IPS-15b (cell line): ENCODE measurements around the gene MXD1.

ENCODE experiments used
- H3K27me3 ChIP-seq: one replicate; pipeline ENCODE4 v1.6.1; 2013; ENCODE audit warnings: low read length; ENCODE audit not compliant: control insufficient read depth, insufficient read depth
- H3K36me3 ChIP-seq: one replicate; pipeline ENCODE4 v1.6.1; 2013; ENCODE audit warnings: low read length; ENCODE audit not compliant: control insufficient read depth, insufficient read depth
- H3K4me1 ChIP-seq: one replicate; pipeline ENCODE4 v1.6.1; 2013; ENCODE audit warnings: mild to moderate bottlenecking, low read length; ENCODE audit not compliant: control insufficient read depth, insufficient read depth
- H3K4me3 ChIP-seq: one replicate; pipeline ENCODE4 v1.5.1; 2013; ENCODE audit warnings: low read depth, low read length
- H3K9ac ChIP-seq: one replicate; pipeline ENCODE4 v1.6.1; 2013; ENCODE audit warnings: low read depth, mild to moderate bottlenecking, low read length
- H3K9me3 ChIP-seq: one replicate; pipeline ENCODE4 v1.6.1; 2013; ENCODE audit warnings: mild to moderate bottlenecking, low read length; ENCODE audit not compliant: control insufficient read depth, insufficient read depth

The MXD1 gene

GRCh38 chr2:69935011-69935410 is 20.1 kb downstream of the MXD1 start:
- Histone ChIP-seq H3K4me1 (peaks cover under 1% of the 10 kb centered on the region), H3K9me3 (no peaks in the 10 kb centered on the region), H3K9ac (no peak overlapping the region), H3K4me3 (no peak overlapping the region), H3K27me3 (no peaks in the 10 kb centered on the region), H3K36me3 (peaks cover 7% of the 10 kb centered on the region)

DNA sequence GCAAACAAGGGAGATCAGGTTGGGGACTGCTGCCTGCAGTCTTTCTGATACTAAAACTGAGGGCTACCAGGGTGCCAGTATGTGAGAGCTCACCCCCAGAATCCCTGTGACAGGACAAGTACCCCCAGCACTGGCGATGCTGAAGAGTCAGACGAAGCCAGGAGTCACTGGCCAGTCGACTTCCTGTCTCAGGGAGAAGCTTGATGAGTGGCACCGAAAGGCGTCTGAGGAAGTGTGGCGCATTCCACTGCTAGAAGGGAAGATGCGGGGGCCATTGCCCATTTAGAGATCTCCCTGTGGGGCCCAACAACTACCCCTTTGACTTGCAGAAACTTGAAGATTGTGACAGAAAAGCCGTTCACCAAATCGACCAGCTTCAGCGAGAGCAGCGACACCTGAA is 22.0 kb downstream of the MXD1 start:
- Histone ChIP-seq H3K4me1 (peaks cover 2% of the 10 kb centered on the region), H3K9ac (no peak overlapping the region), H3K27me3 (no peaks in the 10 kb centered on the region), H3K9me3 (no peaks in the 10 kb centered on the region), H3K36me3 (peaks cover 7% of the 10 kb centered on the region), H3K4me3 (no peak overlapping the region)

DNA sequence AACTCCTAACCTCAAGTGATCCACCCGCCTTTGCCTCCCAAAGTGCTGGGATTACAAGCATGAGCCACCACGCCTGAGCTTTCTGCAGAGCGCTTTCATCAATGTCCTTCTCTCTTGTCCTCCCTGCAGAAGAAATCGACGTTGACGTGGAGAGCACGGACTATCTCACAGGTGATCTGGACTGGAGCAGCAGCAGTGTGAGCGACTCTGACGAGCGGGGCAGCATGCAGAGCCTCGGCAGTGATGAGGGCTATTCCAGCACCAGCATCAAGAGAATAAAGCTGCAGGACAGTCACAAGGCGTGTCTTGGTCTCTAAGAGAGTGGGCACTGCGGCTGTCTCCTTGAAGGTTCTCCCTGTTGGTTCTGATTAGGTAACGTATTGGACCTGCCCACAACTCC is 23.1 kb downstream of the MXD1 start:
- Histone ChIP-seq H3K4me3 (no peak overlapping the region), H3K36me3 (peaks cover 7% of the 10 kb centered on the region), H3K9me3 (no peaks in the 10 kb centered on the region), H3K9ac (no peak overlapping the region), H3K27me3 (no peaks in the 10 kb centered on the region), H3K4me1 (peaks cover 2% of the 10 kb centered on the region)

DNA sequence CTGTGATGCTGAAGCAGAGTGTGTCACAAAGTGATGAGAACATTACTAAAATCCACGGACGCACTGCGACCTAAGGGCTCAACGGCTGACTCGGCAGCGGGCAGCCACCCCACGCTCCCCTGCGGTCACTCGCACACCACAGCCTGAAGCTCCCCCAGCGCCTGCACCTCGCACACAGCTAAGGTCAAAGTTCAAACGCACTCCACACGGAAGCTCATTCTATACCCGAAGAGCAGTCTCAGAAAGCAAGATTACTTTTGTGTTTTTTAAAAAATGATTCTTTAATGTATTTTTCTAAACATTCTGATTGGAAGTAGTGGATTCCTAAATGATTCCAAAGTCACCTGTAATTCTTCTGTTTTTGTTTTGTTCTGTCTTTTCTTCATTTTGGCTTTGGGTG is 24.8 kb downstream of the MXD1 start:
- no peak overlapping the region for H3K9ac ChIP-seq
- H3K36me3 ChIP-seq, result peaks cover 7% of the 10 kb centered on the region
- H3K27me3 ChIP-seq, result no peaks in the 10 kb centered on the region
- H3K4me1 ChIP-seq, result peaks cover 2% of the 10 kb centered on the region
- no peaks in the 10 kb centered on the region for H3K9me3 ChIP-seq
- no peak overlapping the region for H3K4me3 ChIP-seq

DNA sequence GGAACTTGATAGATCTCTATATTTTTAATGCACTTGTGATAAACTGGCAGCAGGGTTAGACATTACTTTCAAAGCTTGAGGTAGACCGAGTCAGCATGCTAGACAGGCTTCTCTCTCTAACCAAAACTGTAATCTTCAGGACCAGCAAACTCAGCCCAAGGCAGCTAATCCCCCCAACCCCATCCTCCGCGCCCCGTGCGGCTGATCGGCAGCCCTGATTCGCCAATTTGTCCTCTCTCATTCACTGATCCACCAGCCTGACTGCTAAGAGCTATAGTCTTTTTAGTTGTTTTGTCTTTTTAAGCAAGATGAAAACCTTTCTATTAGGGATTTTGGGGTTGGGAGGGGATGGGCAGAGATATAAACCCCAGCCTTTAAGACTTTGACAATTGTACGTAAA is 25.8 kb downstream of the MXD1 start:
- H3K9me3 ChIP-seq, result no peaks in the 10 kb centered on the region
- no peaks in the 10 kb centered on the region for H3K27me3 ChIP-seq
- peaks cover 7% of the 10 kb centered on the region for H3K36me3 ChIP-seq
- H3K9ac ChIP-seq, result no peak overlapping the region
- peaks cover 2% of the 10 kb centered on the region for H3K4me1 ChIP-seq
- no peak overlapping the region for H3K4me3 ChIP-seq

GRCh38 chr2:69943000-69943842 is 28.3 kb downstream of the MXD1 start:
- peaks cover 4% of the 10 kb centered on the region for H3K36me3 ChIP-seq
- H3K9ac ChIP-seq, result no peak overlapping the region
- peaks cover 2% of the 10 kb centered on the region for H3K4me1 ChIP-seq
- no peaks in the 10 kb centered on the region for H3K9me3 ChIP-seq
- no peak overlapping the region for H3K4me3 ChIP-seq
- H3K27me3 ChIP-seq, result no peaks in the 10 kb centered on the region

GRCh38 chr2:69943843-69944525 is 29.1 kb downstream of the MXD1 start:
- Histone ChIP-seq H3K27me3 (no peaks in the 10 kb centered on the region), H3K4me1 (peaks cover 2% of the 10 kb centered on the region), H3K4me3 (no peak overlapping the region), H3K9me3 (no peaks in the 10 kb centered on the region), H3K36me3 (no peaks in the 10 kb centered on the region), H3K9ac (no peak overlapping the region)

DNA sequence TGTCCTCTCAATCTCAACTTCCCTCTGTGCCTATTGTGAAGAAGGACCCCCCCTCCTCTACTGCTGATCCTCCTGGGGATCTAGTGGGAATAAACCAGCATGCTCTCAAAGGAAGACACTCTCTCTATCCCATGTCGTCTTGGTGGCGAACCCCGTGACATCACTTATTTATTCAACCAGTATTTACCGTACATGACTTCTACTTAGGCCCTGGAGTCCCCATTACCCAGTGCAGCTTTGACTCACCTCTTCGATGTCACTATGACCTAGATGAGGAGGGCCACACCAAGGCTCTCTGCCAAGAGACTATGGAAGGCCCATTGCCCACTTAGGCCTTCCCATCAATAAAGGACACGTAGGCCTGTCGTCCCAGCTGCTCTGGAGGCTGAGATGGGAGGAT is 29.8 kb downstream of the MXD1 start:
- no peak overlapping the region for H3K4me3 ChIP-seq
- H3K9ac ChIP-seq, result no peak overlapping the region
- H3K4me1 ChIP-seq, result peaks cover 2% of the 10 kb centered on the region
- H3K27me3 ChIP-seq, result no peaks in the 10 kb centered on the region
- H3K9me3 ChIP-seq, result no peaks in the 10 kb centered on the region
- H3K36me3 ChIP-seq, result no peaks in the 10 kb centered on the region

GRCh38 chr2:69945441-69945840 is 30.5 kb downstream of the MXD1 start:
- Histone ChIP-seq H3K27me3 (no peaks in the 10 kb centered on the region), H3K9me3 (no peaks in the 10 kb centered on the region), H3K4me3 (no peak overlapping the region), H3K36me3 (no peaks in the 10 kb centered on the region), H3K9ac (no peak overlapping the region), H3K4me1 (no peaks in the 10 kb centered on the region)

DNA sequence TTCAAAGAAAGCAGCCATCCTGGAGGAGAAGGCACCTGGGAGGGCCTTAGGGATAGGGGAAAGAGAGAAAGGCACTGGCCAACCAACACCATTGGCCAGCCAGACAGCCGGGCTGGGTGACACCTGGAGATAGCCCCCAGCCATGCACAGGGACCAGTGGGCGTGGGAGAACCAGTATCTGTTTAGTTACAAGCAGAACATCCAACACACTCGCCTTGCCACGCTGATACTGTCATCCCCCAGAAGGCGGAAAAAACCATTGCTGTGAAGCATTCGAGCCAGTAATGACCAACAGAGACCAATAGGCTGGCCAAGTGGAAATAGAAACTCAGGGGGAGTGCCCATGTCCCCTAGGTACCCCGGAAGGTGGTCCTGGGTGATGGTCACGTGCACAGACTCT is 31.0 kb downstream of the MXD1 start:
- Histone ChIP-seq H3K4me3 (no peak overlapping the region), H3K4me1 (no peaks in the 10 kb centered on the region), H3K36me3 (no peaks in the 10 kb centered on the region), H3K9me3 (no peaks in the 10 kb centered on the region), H3K9ac (no peak overlapping the region), H3K27me3 (no peaks in the 10 kb centered on the region)

DNA sequence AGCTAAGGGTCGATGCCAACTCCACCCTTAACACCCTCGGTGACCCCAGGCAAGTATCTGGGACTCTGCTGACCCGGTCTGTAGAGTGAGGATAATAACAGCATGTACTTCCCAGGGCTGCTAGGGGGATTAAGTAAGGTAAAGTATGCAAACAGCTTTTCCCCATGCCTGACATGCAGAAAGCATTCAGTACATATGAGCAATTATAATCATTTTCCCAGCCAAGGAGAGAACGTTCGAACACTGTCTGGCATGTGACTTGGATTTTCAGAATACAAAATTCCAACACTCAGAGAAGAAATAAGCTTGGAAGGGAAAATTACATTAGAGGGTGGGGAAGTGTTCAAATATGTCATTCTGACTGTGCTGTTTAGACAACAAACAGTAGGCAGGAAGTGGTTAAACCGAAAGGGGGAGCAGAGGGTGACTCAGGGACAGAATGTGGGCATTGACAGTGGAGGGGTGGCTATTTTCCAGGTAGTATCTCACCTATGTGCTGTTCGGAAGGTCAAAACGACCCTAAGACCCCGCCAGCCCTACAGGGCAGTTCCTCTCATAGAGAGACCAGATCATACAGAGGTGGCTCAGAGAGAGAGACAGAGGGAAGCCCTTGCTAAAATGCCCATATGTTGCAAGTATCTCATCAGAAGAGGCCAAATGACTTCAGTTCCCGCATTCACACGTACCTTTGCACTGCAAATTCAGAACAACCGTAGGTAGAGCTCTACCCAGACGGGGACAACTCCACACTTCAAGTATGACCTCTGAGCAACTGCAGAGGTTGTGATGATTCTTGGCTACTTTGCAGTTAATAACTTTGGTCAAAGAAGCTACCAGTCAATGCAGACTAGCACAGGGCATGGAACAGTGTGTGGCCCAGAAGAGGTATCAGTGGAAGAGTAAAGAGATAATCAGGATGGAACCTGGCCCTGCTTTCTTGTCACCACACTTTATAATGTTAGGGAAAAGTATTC is 31.7 kb downstream of the MXD1 start:
- H3K4me1 ChIP-seq, result no peaks in the 10 kb centered on the region
- H3K9me3 ChIP-seq, result no peaks in the 10 kb centered on the region
- H3K27me3 ChIP-seq, result no peaks in the 10 kb centered on the region
- H3K36me3 ChIP-seq, result no peaks in the 10 kb centered on the region
- no peak overlapping the region for H3K9ac ChIP-seq
- H3K4me3 ChIP-seq, result no peak overlapping the region
